Activated CD4-positive, alpha-beta T cell treated with anti-CD3 and anti-CD28 coated beads, Interleukin-2, amount 50 U/mL, for 48 hours (primary cell): ENCODE results near the gene ZFAND5.
A peak's percentile ranks its signal among the peaks of the same experiment; 100 is the strongest.

Source experiments
- DNase-seq, 2 experiments: peaks; one replicate each; pipeline ENCODE4 v3.0.0-alpha.2; 2020

Gene ZFAND5

GRCh38 chr9:72322259-72322658 lies 42.7 kb downstream of the ZFAND5 start:
- no peak for DNase-seq

DNA sequence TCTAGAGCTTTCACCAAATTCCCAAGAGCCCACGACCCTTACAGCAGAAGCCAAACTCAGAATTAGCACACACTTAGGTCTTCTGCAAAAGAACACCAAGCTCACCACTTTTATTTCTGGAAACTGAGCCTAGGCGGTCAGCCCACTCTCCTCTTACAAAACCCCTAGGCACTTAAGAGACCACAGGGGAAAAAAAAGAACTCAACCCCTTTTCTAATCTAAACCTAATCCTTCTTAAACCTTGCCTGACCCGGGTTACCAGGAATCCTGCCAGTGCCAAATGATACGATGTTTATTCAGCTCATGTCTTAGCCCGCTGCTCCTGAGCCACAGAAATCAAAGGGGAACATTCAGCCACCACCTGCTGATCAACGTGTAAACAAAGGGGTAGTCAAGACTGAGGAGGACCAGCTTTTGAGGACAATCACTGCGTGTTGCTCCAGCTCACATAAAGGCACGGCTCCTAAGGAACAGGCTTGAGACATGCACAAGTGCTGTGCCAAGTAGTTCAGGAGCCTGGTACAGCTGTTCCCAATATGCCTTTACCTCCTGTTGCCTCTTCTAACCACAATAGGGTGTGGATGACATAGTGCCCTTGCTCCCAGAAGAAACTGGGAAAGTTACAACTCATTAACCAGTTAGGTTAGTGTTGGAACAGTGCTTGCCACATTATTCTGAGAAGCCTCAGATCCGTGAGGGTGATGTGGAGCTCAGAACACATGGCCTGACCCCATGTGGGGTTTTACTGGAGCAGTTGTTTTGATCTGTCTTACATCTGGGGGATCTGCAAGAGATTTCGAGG lies 49.3 kb downstream of the ZFAND5 start:
- no peak for DNase-seq

DNA sequence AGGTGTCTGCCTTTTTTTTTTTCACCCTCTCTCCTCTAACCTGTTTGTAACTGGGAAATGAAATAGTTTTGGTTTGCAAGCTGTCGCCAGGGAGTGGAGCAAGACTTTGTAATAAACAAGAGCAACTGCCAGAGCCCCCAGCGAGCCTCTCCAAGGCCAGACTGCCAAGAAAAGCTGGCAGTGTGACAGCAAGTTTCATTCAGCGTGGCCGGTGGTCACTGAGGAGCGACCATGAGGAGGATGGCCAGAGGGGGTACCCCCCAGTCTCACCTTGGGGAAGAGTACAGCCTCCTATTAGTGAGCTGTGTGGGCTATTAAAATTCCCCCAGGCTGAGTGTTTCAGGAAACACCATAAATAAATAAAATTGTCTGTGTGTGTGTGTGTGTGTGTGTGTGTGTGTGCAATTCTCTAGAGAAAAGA lies 49.9 kb downstream of the ZFAND5 start:
- no peak for DNase-seq

DNA sequence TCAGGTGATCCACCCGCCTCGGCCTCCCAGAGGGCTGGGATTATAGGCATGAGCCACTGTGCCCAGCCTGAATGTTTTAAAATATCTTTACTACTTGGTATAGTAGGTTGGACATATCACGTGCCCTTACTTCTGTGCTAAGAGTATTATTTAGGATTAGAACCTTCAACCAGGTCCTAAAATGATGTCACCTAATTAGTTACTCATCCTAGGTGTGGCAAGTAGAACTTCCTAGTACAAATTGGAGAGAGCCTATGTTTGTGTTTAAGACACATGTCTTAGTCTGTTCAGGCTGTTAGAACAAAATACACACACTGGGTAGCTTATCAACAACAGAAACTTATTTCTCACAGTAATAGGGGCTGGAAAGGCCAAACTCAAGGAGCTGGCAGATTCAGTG lies 51.5 kb downstream of the ZFAND5 start:
- DNase-seq: no peak

DNA sequence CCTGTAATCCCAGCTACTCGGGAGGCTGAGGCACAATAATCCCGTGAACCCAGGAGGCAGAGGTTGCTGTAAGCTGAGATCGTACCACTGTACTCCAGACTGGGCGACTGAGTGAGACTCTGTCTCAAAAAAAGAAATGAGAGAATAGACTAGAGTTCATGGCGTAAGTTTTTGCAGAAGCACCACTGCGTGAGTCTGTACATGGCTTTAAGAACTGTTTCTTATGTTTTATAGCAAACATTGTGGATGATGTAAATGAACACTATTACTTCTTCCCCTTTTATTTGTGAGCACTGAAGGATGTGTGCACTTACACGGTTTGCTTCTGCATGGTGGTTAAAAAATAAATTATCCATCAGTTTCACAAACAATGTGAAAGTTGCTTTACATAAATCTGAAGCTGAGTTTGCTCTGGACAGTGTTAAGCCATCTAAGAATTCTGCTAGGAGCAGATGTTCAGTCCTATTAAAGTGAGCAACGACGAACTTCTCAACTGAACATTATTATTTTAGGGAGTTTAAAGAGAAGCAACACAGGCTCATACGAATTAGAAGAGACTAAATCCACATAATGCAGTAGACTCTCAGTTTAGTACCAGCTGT lies 52.5 kb downstream of the ZFAND5 start:
- no peak for DNase-seq

DNA sequence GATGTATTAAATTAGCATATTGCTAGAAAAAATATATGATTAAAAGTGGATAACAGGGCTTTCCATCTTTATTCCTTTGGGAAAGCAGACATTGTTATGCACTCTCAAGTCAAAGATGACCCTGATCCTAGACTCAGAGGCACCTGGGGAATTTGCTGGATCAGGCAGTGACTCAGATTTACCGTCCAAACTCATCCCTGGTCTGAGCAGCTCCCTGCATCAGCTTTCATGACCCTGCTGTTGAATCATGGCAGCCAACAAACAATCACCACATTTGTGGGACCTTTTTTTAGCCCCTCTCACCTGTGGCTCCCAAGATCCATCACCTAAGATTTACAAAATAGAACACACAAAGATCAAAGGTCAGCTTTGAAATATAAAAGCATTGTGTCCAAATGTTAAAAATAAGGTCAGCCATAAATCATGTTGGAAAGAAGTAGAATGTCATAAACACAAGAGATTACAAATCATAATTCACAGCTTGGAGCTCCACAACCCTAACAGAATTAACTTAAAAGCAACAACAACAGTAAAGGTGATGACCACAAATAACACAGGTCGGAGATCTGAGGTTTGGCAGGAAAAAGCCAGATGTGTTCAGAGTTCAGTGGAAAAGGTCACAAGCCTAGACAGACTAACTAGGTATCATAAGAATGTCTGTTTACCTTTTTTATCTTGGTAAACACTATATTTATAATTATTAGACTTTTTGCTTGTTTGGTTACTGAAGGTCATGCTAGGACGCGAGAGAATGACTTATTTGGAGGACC lies 55.5 kb downstream of the ZFAND5 start:
- DNase-seq: no peak

- no peak for DNase-seq
These were observed 58.2 kb downstream of the ZFAND5 start for GRCh38 chr9:72306761-72307160.

DNA sequence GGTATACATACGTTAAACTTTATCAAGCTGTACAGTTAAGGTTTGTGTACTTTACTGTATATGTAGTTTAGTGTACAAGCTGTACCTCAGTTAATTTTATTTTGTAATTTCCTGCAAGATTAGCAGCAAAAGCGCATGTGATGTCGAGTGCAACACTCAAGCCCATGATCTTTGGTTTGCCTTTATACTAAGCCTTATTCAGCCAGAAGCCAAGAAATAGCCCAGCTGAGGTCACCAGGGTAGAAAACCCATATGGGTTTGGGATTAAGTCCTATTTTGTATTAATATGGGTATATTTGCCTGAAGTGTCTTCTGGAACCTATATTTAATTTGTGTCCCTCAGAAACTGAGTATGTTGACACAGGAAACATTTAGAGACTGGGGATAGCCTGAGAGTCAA lies 59.3 kb downstream of the ZFAND5 start:
- DNase-seq: no peak

- DNase-seq: peak; percentile 3 to 6
These were observed 59.9 kb downstream of the ZFAND5 start for GRCh38 chr9:72305102-72305546.

- DNase-seq: no peak
These were observed 60.5 kb downstream of the ZFAND5 start for GRCh38 chr9:72304538-72304937.
